ENCODE data around the gene IL32.
A peak's percentile ranks its signal among the peaks of the same experiment; 100 is the strongest.

Gene IL32

DNA sequence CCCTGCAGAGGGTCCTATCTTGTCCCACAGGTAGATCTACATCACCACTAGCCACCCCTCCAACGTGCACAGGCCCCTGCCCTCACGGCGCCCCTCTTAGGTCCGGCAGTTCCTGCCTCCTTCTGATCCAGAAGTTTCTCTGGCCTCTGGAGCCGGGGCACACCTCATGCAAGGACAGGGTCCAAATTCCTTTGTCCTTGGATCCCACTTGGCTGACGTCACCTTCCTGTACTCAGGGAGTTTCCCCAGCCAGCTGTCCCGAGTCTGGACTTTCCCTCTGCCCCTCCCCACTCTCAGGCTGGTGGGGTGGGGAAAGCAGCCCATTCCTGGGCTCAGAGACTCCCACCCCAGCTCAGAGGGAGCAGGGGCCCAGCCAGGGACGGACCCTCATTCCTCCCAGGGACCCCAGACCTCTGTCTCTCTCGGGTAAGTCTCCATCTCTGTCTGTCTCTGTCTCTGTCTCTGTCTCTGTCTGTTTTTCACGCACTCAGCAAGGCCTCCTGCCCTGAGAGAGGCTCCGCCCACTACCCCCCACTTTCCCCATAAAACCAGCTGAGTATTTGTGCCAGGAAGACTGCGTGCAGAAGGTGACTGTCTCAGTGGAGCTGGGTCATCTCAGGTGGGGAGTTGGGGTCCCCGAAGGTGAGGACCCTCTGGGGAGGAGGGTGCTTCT, at the start of gene IL32:
Gene IL32 (plus strand): TSS at position 572 of the 673 bp plus-strand sequence. CDS start 172 bp downstream, outside the sequence.
- H3K4me3 ChIP-seq (ENCODE audit: low read depth, low read length), result 0 out of 2 replicates have a peak within 1 kb of the TSS, but pooled peaks have one; percentile 9
- DNase-seq (ENCODE audit: low read depth), result no peak
- TF ChIP-seq, protein P1, sequence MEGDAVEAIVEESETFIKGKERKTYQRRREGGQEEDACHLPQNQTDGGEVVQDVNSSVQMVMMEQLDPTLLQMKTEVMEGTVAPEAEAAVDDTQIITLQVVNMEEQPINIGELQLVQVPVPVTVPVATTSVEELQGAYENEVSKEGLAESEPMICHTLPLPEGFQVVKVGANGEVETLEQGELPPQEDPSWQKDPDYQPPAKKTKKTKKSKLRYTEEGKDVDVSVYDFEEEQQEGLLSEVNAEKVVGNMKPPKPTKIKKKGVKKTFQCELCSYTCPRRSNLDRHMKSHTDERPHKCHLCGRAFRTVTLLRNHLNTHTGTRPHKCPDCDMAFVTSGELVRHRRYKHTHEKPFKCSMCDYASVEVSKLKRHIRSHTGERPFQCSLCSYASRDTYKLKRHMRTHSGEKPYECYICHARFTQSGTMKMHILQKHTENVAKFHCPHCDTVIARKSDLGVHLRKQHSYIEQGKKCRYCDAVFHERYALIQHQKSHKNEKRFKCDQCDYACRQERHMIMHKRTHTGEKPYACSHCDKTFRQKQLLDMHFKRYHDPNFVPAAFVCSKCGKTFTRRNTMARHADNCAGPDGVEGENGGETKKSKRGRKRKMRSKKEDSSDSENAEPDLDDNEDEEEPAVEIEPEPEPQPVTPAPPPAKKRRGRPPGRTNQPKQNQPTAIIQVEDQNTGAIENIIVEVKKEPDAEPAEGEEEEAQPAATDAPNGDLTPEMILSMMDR (IDR thresholded peaks at IDR 0.05; ENCODE audit: control insufficient read depth, extremely low read depth, insufficient read depth), result no peak

DNA sequence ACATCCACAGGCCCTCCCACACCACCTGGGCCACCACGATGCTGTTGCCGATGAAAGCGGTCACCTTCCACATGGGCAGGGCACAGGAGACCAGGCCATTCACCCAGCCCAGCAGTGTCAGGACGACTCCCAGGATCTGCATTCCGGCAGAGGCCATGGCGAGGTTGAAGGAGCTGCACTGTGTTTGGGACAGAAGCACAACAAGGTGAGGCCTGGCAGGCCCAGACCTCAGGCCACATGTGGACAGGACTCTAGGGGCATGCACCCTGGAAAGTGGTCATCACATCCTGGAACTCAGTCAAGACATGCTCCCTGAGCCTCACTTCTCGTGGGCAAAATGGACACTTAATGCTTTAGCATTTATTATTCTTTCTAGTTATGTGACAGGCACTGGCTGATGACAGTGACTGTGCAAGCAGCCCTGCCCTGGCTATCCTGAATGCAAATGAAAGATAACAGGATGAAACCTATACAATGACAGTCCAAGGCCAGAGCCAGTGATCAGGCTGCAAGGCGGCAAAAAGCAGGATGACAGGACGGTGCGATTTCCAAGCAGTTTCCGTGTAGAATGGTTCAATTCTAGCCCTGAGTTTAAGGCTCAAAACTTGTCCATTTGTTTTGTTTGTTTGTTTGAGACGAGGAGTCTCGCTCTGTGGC, 49.4 kb upstream of the IL32 start:
- no peak overlapping the region for H3K4me3 ChIP-seq (ENCODE audit: low read depth, low read length)
- no peak for DNase-seq (ENCODE audit: low read depth)
- TF ChIP-seq, protein P1 (IDR thresholded peaks at IDR 0.05; ENCODE audit: control insufficient read depth, extremely low read depth, insufficient read depth), result no peak

GRCh38 chr16:3017344-3017743, 48.1 kb upstream of the IL32 start:
- no peak overlapping the region for H3K4me3 ChIP-seq (ENCODE audit: low read depth, low read length)
- no peak for DNase-seq (ENCODE audit: low read depth)
- TF ChIP-seq, protein P1 (IDR thresholded peaks at IDR 0.05; ENCODE audit: control insufficient read depth, extremely low read depth, insufficient read depth), result no peak

DNA sequence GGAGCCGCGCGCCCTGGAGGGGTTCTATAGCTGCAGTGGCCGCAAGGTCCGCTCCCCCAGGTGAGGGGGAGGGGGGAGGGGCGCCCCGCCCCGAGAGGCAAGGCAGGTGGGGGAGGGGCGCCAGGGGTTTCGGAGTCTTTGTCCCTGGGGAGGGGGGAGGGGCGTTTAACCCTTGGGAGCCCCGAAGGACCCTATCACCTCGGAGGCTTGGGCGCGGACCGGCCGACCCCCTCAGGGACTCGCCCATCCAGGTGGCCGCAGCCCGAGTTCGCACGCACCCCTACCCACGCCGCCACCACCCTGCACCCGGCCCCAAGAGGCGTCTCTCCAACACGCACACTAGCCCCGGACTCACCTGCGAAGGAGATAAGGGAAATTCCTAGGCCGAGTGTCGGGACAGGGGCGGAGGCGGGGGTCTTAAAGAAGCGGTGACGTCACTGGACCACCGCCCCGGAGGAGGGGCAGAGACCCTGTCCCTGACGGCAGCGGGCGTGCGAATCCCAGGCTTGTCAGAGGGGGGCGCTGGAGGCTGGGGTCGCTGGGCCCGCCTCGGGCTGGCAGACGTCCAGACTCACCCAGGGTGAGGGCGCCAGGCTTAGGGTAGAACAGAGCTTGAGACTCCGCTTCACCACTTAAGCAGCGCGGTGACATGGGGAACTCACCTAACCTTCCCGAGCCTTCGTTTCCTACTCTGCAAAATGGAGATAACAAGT, 47.5 kb upstream of the IL32 start, which contains the start of gene CLDN6:
Gene CLDN6 (minus strand): TSS at position 390 of the 713 bp plus-strand sequence. CDS start 2,162 bp downstream, outside the sequence.
- TF ChIP-seq, protein P1 (IDR thresholded peaks at IDR 0.05; ENCODE audit: control insufficient read depth, extremely low read depth, insufficient read depth), result no peak
- no peak within 1 kb of the TSS for H3K4me3 ChIP-seq (ENCODE audit: low read depth, low read length)
- DNase-seq (ENCODE audit: low read depth), result no peak

GRCh38 chr16:3019594-3020246, 45.7 kb upstream of the IL32 start:
- TF ChIP-seq, protein P1 (IDR thresholded peaks at IDR 0.05; ENCODE audit: control insufficient read depth, extremely low read depth, insufficient read depth), result no peak
- peak overlapping the region; percentile 66 for H3K4me3 ChIP-seq (ENCODE audit: low read depth, low read length)
- DNase-seq (ENCODE audit: low read depth), result no peak

DNA sequence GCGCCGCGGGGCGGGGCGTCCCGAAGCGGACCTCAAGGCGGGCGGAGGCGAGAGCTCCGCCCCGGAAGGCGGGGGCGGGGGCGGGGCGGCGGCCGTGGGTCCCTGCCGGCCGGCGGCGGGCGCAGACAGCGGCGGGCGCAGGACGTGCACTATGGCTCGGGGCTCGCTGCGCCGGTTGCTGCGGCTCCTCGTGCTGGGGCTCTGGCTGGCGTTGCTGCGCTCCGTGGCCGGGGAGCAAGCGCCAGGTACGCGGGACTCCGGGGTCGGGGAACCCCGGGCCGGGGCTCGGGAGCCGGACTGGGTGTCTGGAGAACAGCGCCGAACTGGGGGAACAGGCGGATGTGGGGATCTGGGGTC, 45.2 kb upstream of the IL32 start, which contains the start of gene TNFRSF12A:
Gene TNFRSF12A (plus strand): TSS at position 122 of the 357 bp plus-strand sequence. CDS start 30 bp downstream, at position 152.
- TF ChIP-seq, protein P1 (IDR thresholded peaks at IDR 0.05; ENCODE audit: control insufficient read depth, extremely low read depth, insufficient read depth), result no peak
- DNase-seq (ENCODE audit: low read depth), result no peak

More for the DNA sequence above, 45.2 kb upstream of the IL32 start, which contains the start of gene TNFRSF12A:
- H3K4me3 ChIP-seq (ENCODE audit: low read depth, low read length), result peak within 1 kb of the TSS; percentile 66
